ENCODE measurements around the gene TBXA2R.
"Not testable (repeated sequence)": the region's sequence is repeated elsewhere in the genome, so short reads cannot be mapped to it uniquely, and the experiment has no call there.

Gene TBXA2R

GRCh38 chr19:3651684-3652083 is 45.0 kb upstream of the TBXA2R start:
- no peak overlapping the region for H3K4me3 ChIP-seq (ENCODE audit: low read depth, low read length)
- in situ Hi-C loops (cut with HindIII; ENCODE audit: low sequenced_read_pairs): no loop called here
- no peak for DNase-seq (ENCODE audit: low read depth, low spot score)
- no peak for TF ChIP-seq CTCF (IDR thresholded peaks at IDR 0.05; ENCODE audit: low read depth, low read length)

DNA sequence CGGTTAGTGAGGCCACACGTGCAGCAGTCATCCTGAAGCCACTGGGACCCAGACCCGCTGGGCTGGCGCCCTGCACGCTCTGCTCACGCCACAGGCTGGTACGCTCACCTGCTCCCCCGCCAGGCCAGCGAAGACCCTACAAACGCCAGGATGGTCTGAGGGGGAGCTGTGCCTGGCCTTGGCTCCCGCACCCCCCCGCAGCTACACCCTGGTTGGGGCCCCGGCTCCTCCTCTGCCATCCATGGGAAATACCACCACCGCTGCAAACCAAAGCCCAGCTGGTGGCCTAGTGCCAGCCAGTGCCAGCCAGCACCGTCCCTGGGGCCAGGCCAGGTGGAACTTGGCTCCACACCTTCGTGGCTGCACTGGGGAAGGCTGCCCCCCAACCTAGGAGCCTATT is 43.2 kb upstream of the TBXA2R start:
- in situ Hi-C loops (cut with HindIII; ENCODE audit: low sequenced_read_pairs): no loop called here
- no peak for TF ChIP-seq CTCF (IDR thresholded peaks at IDR 0.05; ENCODE audit: low read depth, low read length)
- no peak for DNase-seq (ENCODE audit: low read depth, low spot score)
- no peak overlapping the region for H3K4me3 ChIP-seq (ENCODE audit: low read depth, low read length)

GRCh38 chr19:3648037-3648905 is 41.6 kb upstream of the TBXA2R start:
- TF ChIP-seq CTCF (IDR thresholded peaks at IDR 0.05; ENCODE audit: low read depth, low read length): no peak
- in situ Hi-C loops (cut with HindIII; ENCODE audit: low sequenced_read_pairs): no loop called here
- DNase-seq (ENCODE audit: low read depth, low spot score): no peak
- H3K4me3 ChIP-seq (ENCODE audit: low read depth, low read length): no peak overlapping the region

DNA sequence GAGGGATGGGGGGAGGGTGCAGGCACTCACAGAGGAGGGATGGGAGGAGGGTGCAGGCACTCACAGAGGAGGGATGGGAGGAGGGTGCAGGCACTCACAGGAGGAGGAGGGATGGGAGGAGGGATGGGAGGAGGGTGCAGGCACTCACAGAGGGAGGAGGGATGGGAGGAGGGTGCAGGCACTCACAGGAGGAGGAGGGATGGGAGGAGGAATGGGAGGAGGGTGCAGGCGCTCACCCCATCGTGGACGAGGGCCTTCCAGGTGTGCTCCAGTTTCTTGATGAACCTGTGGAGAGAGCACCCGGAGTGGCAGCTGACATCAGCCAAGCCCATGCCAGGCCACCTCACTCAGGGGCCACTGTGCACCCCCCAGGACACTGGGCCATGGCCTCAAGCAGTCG is 40.4 kb upstream of the TBXA2R start:
- H3K4me3 ChIP-seq (ENCODE audit: low read depth, low read length); in situ Hi-C loops (cut with HindIII; ENCODE audit: low sequenced_read_pairs); DNase-seq (ENCODE audit: low read depth, low spot score): not testable (repeated sequence)

DNA sequence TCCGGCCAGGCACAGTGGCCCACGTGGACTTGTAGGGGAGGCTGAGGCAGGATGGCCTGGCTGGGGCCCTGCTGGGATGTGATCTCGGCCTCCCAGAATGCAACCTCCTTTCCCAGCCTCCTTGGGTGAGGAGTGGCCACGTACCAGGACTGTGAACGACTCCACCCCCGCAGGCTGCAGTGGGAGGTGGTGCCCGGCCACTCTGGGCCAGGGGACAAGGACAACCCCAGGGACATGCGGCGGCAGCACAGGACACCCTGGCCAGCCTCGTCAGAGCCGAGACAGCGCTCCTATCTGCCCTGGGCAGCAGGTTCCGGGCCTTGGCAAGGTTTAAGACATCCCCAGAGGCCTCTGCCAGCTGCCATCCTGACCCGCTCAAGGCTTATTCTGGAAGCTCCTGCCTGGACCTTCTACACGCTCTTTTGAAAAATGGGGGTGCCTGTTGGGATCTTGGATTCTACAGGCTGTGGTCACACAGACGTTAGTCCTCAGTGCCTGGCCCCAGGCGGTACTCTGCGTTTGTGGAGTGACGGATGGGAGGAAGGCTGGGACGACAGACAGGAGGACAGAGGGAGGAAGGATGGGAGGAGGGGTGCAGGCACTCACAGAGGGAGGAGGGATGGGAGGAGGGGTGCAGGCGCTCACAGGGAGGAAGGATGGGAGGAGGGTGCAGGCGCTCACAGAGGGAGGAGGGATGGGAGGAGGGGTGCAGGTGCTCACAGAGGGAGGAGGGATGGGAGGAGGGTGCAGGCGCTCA is 39.8 kb upstream of the TBXA2R start:
- no peak for TF ChIP-seq CTCF (IDR thresholded peaks at IDR 0.05; ENCODE audit: low read depth, low read length)
- no peak overlapping the region for H3K4me3 ChIP-seq (ENCODE audit: low read depth, low read length)
- no peak for DNase-seq (ENCODE audit: low read depth, low spot score)
- in situ Hi-C loops (cut with HindIII; ENCODE audit: low sequenced_read_pairs): no loop called here

DNA sequence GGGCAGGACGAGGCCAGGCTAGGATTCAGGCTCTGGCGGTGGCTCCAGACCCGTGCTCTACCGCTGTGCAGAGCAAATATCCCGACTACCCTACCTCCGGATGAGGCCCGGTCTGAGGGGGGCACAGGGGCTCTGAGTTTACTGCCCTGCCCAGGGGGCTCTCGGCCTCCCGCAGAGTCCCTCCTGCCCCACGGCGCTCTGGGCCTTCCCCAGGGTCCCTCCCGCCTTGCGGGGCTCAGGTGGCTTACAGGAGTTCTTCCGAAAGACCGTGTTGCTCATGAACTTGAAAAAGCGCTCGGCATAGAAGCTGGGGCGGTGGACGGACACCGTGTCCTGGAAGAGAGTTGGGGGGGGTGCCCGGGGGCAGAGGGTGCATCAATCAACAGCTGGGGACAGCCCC is 39.1 kb upstream of the TBXA2R start:
- in situ Hi-C loops (cut with HindIII; ENCODE audit: low sequenced_read_pairs): no loop called here
- H3K4me3 ChIP-seq (ENCODE audit: low read depth, low read length): no peak overlapping the region
- no peak for DNase-seq (ENCODE audit: low read depth, low spot score)
- TF ChIP-seq CTCF (IDR thresholded peaks at IDR 0.05; ENCODE audit: low read depth, low read length): no peak

DNA sequence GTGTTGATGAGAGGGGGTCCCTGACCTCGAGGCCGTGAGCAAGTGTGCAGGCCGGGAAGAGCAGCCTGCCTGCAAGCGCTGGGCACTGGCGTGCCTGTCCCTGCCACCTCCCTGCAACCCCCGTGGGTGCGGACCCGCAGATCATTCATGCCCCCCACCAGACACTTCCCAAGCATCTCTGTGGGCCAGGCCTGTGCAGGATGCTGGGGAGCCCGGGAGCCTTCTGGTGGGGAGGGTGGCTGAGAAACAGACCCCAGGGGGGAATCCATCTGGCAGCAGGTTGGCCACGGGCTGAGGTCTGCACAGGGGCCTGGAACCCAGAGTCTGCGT is 38.4 kb upstream of the TBXA2R start:
- no peak overlapping the region for H3K4me3 ChIP-seq (ENCODE audit: low read depth, low read length)
- DNase-seq (ENCODE audit: low read depth, low spot score): no peak
- in situ Hi-C loops (cut with HindIII; ENCODE audit: low sequenced_read_pairs): no loop called here
- no peak for TF ChIP-seq CTCF (IDR thresholded peaks at IDR 0.05; ENCODE audit: low read depth, low read length)

Measured in astrocyte of the spinal cord (primary cell).